H1 (cell line): ENCODE measurements around the gene BRD4. TPM values are rescaled to one million over a fixed set of nuclear protein-coding genes. Genes with fewer than 3 reads are reported as not detected.
A peak's percentile ranks its signal among the peaks of the same experiment; 100 is the strongest.

ENCODE experiments used
- CTCF ChIA-PET: fragments of 300-600 bp; sonication (Branson Sonifier 250); formaldehyde crosslinking; loops from one replicate; lab custom pipeline; 2021; ENCODE audit not compliant: partially characterized antibody; lab: Charles Lee
- POLR2A ChIA-PET: fragments of 300-600 bp; sonication (Branson Sonifier 250); formaldehyde crosslinking; loops from one replicate; lab custom pipeline; 2021; ENCODE audit warnings: inconsistent platforms; ENCODE audit not compliant: partially characterized antibody; lab: Charles Lee
- DNase-seq, 2 experiments: peaks; one replicate each; pipeline versions ENCODE4 v3.0.0 to v3.0.0-alpha.2; 2010 to 2022; ENCODE audit warnings: low spot score in 2 of 2, low read depth in 1 of 2, mixed read lengths in 1 of 2
- FAIRE-seq: peaks from 2 replicates; lab custom pipeline; 2011; peaks lifted over from hg19 to GRCh38; lab: Jason Lieb, UNC
- H2AFZ ChIP-seq: 2 replicates; pipeline ENCODE4 v1.8.1; 2012; ENCODE audit warnings: low read length, inconsistent platforms
- H2AK5ac ChIP-seq: 2 replicates; pipeline ENCODE4 v1.6.1; 2013; ENCODE audit warnings: low read depth, low read length
- H2BK120ac ChIP-seq: replicated peaks from 2 replicates; pipeline ENCODE3; 2013; ENCODE audit warnings: low read depth, low read length, inconsistent platforms
- H2BK12ac ChIP-seq: 2 replicates; pipeline ENCODE4 v1.6.1; 2013; ENCODE audit warnings: low read depth, low read length
- H2BK15ac ChIP-seq: 2 replicates; pipeline ENCODE4 v1.6.1; 2013; ENCODE audit warnings: low read length
- H2BK20ac ChIP-seq: 2 replicates; pipeline ENCODE4 v1.6.1; 2013; ENCODE audit warnings: low read length
- H2BK5ac ChIP-seq: 2 replicates; pipeline ENCODE4 v1.6.1; 2013; ENCODE audit warnings: low read depth, low read length
- H3K14ac ChIP-seq: 2 replicates; pipeline ENCODE4 v1.6.1; 2013; ENCODE audit warnings: inconsistent platforms; ENCODE audit not compliant: insufficient read length
- H3K18ac ChIP-seq: 2 replicates; pipeline ENCODE4 v1.6.1; 2013; ENCODE audit warnings: low read length; ENCODE audit errors: extremely low read depth
- H3K23ac ChIP-seq: 2 replicates; pipeline ENCODE4 v1.6.1; 2013; ENCODE audit warnings: inconsistent platforms; ENCODE audit not compliant: insufficient read length
- H3K23me2 ChIP-seq: 2 replicates; pipeline ENCODE4 v1.6.1; 2013; ENCODE audit warnings: low read depth, low read length
- H3K27ac ChIP-seq: 2 replicates; pipeline ENCODE4 v1.6.1; 2011; ENCODE audit warnings: low read depth, low read length, inconsistent platforms
- H3K27me3 ChIP-seq, 4 experiments: replicated peaks in 1 of 4; 1 replicate in 1 of 4; 2 replicates in 3 of 4; pipeline versions ENCODE4 v1.6.1 to v1.8.1; 2011 to 2013; ENCODE audit warnings: low read length in 3 of 4, mild to moderate bottlenecking in 3 of 4, inconsistent platforms in 2 of 4, mixed read lengths in 2 of 4, moderate library complexity in 1 of 4; ENCODE audit not compliant: control insufficient read depth in 3 of 4, insufficient read depth in 3 of 4; ENCODE audit errors: extremely low read depth in 1 of 4
- H3K36me3 ChIP-seq, 4 experiments: 2 replicates each; pipeline versions ENCODE4 v1.6.1 to v1.8.1; 2011 to 2013; ENCODE audit warnings: mild to moderate bottlenecking in 4 of 4, low read length in 3 of 4, moderate library complexity in 2 of 4, control low read depth in 1 of 4, inconsistent platforms in 1 of 4; ENCODE audit not compliant: insufficient read depth in 4 of 4, control insufficient read depth in 2 of 4
- H3K4ac ChIP-seq: replicated peaks from 2 replicates; pipeline ENCODE3; 2013; ENCODE audit warnings: low read length, low read depth, mixed read lengths, inconsistent platforms; ENCODE audit not compliant: insufficient read length
- H3K4me1 ChIP-seq, 4 experiments: replicated peaks in 1 of 4; 1 replicate in 1 of 4; 2 replicates in 3 of 4; pipeline versions ENCODE4 v1.6.1 to v1.8.1; 2011 to 2013; ENCODE audit warnings: low read length in 3 of 4, inconsistent platforms in 2 of 4, mixed read lengths in 1 of 4; ENCODE audit not compliant: insufficient read depth in 4 of 4, control insufficient read depth in 3 of 4
- H3K4me2 ChIP-seq, 2 experiments: 2 replicates each; pipeline versions ENCODE4 v1.6.1 to v1.8.1; 2011 to 2013; ENCODE audit warnings: low read depth in 2 of 2, low read length in 2 of 2, control low read depth in 1 of 2, inconsistent platforms in 1 of 2, mild to moderate bottlenecking in 1 of 2; ENCODE audit not compliant: insufficient read depth in 1 of 2
- H3K4me3 ChIP-seq, 4 experiments: fragments of 200-600, 300-600 bp in 1 of 4; sonication (generic), shearing (Covaris generic), sonication (Bioruptor Twin) in 1 of 4; 2 replicates each; pipeline versions ENCODE4 v1.5.1 to v1.8.1; 2011 to 2016; ENCODE audit warnings: low read length in 4 of 4, low read depth in 3 of 4, control low read depth in 2 of 4, inconsistent platforms in 2 of 4, mild to moderate bottlenecking in 2 of 4, mixed read lengths in 1 of 4, moderate library complexity in 1 of 4; ENCODE audit not compliant: insufficient read depth in 2 of 4; ENCODE audit errors: extremely low read depth in 1 of 4
- H3K56ac ChIP-seq: replicated peaks from 2 replicates; pipeline ENCODE3; 2013; ENCODE audit warnings: low read depth, mild to moderate bottlenecking, mixed read lengths, low read length, inconsistent platforms; ENCODE audit not compliant: insufficient read length
- H3K79me1 ChIP-seq: 2 replicates; pipeline ENCODE4 v1.6.1; 2013; ENCODE audit warnings: low read depth, low read length, control low read depth
- H3K79me2 ChIP-seq, 2 experiments: 2 replicates each; pipeline versions ENCODE4 v1.6.1 to v1.8.1; 2012 to 2013; ENCODE audit warnings: low read length in 2 of 2, mild to moderate bottlenecking in 2 of 2, inconsistent platforms in 1 of 2; ENCODE audit not compliant: insufficient read depth in 2 of 2, control insufficient read depth in 1 of 2
- H3K9ac ChIP-seq, 4 experiments: replicated peaks in 1 of 4; 1 replicate in 1 of 4; 2 replicates in 3 of 4; pipeline versions ENCODE4 v1.6.1 to v1.8.1; 2011 to 2013; ENCODE audit warnings: low read depth in 3 of 4, low read length in 3 of 4, control low read depth in 2 of 4, mild to moderate bottlenecking in 2 of 4, moderate library complexity in 2 of 4, inconsistent platforms in 1 of 4; ENCODE audit errors: extremely low read depth in 1 of 4
- H3K9me3 ChIP-seq, 2 experiments: 2 replicates each; pipeline versions ENCODE4 v1.6.1 to v1.8.1; 2012 to 2013; ENCODE audit warnings: mild to moderate bottlenecking in 2 of 2, moderate library complexity in 2 of 2, control low read depth in 1 of 2, inconsistent platforms in 1 of 2, low read depth in 1 of 2, low read length in 1 of 2, mixed read lengths in 1 of 2; ENCODE audit not compliant: insufficient read depth in 2 of 2
- H4K20me1 ChIP-seq, 2 experiments: replicated peaks in 1 of 2; 2 replicates each; pipeline versions ENCODE3 to v1.8.1; 2011 to 2013; ENCODE audit warnings: inconsistent platforms in 2 of 2, low read length in 2 of 2, mild to moderate bottlenecking in 1 of 2; ENCODE audit not compliant: insufficient read depth in 2 of 2, control insufficient read depth in 1 of 2
- H4K5ac ChIP-seq: 2 replicates; pipeline ENCODE4 v1.6.1; 2013; ENCODE audit warnings: low read length, low read depth, mixed read lengths, inconsistent platforms; ENCODE audit not compliant: insufficient read length
- H4K8ac ChIP-seq: 2 replicates; pipeline ENCODE4 v1.8.0; 2013; ENCODE audit warnings: mild to moderate bottlenecking, moderate library complexity, low read length, inconsistent platforms; ENCODE audit not compliant: insufficient read depth; ENCODE audit errors: extremely low read depth
- H4K91ac ChIP-seq: replicated peaks from 2 replicates; pipeline ENCODE3; 2013; ENCODE audit warnings: low read length, mixed read lengths, inconsistent platforms; ENCODE audit not compliant: insufficient read length
- RAD21 ChIP-seq, 2 experiments: IDR thresholded peaks in 1 of 2; conservative IDR thresholded peaks in 1 of 2; 2 replicates each; pipeline ENCODE4 v1.6.1; 2011; ENCODE audit warnings: low read depth in 2 of 2, low read length in 2 of 2, improper control_type of control experiment in 1 of 2, inconsistent platforms in 1 of 2, mild to moderate bottlenecking in 1 of 2, moderate library complexity in 1 of 2
- WGBS, 2 experiments: shearing (Covaris generic) in 1 of 2; methylation state at CpG; one replicate each; pipeline versions ENCODE4 v1.1.6 to v1.1.7; 2013 to 2015; ENCODE audit warnings: low lambda C conversion rate in 2 of 2, mixed read lengths in 2 of 2, inconsistent platforms in 1 of 2, low coverage in 1 of 2, missing lambda C conversion rate in 1 of 2; ENCODE audit not compliant: insufficient replicate concordance in 2 of 2, insufficient coverage in 1 of 2, insufficient read length in 1 of 2; ENCODE audit errors: extremely low coverage in 1 of 2, missing lambda C conversion rate in 1 of 2; 5-methylcytosine and 5-hydroxymethylcytosine counted together
- polyA plus RNA-seq, 7 experiments: library from polyadenylated mRNA; depleted of rRNA in 3 of 7; stranded (reverse) in 5 of 7; unstranded in 2 of 7; fragments of >200 nt in 5 of 7; fragments of 200-250 nt in 2 of 7; gene quantifications; 1 replicate in 5 of 7; 2 replicates in 1 of 7; 4 replicates in 1 of 7; pipeline versions ENCODE4 v1.2.1 to v1.2.3, GENCODE V29; 2011 to 2013; ENCODE audit warnings: missing spikeins in 2 of 7, mixed read lengths in 2 of 7
- total RNA-seq: library from RNA; stranded (reverse); fragmentation: NEBNext Ultra II Directional; extraction: Animal tissue kit (Norgen Biotek cat#: 25700); gene quantifications from 2 replicates; pipeline ENCODE4 v1.2.1, GENCODE V29; 2021
- TF ChIP-seq, protein P1 (sequence below): IDR thresholded peaks from 2 replicates; pipeline ENCODE4 v1.6.1; 2012; ENCODE audit warnings: inconsistent platforms

BRD4 gene
- total and polyA plus RNA-seq, 2 of the 8 experiments (the other 6 are each of a cell fraction or from before 2014, with no cell fraction given) = 14.1 to 146 TPM

GRCh38 chr19:15236886-15237285 lies 95.5 kb downstream of the BRD4 start:
- WGBS, 2 experiments = 94% methylated on average over 5 of the region's 9 CpGs; no CpG with 5 or more reads in 1 of the 2 experiments
- Histone ChIP-seq H3K4me1 (peaks cover 0 to 2% (median 0%) of the 10 kb centered on the region in 4 experiments; a peak in 2 of 7 replicates), H3K27ac (no peak overlapping the region), H3K23me2 (peaks cover 4% of the 10 kb centered on the region; the same call in 1 of the 2 replicates), H2AK5ac (no peak overlapping the region), H3K56ac (no peak overlapping the region), H3K9ac (no peak overlapping the region), H3K23ac (no peak overlapping the region), H2BK120ac (no peak overlapping the region), H3K27me3 (no peaks in the 10 kb centered on the region), H2BK5ac (no peak overlapping the region), H3K36me3 (peaks cover 22 to 40% (median 36%) of the 10 kb centered on the region in 4 experiments), H3K4me3 (no peak overlapping the region), H4K20me1 (peaks cover 2 to 24% of the 10 kb centered on the region in 2 experiments), H2BK12ac (no peak overlapping the region), H2AFZ (no peak overlapping the region), H3K79me1 (0 out of 2 replicates have a peak, but pooled peaks cover 2% of the 10 kb centered on the region), H3K9me3 (no peaks in the 10 kb centered on the region), H4K5ac (no peak overlapping the region), H2BK20ac (no peak overlapping the region), H3K4ac (no peak overlapping the region), H3K14ac (no peak overlapping the region), H3K4me2 (no peak overlapping the region), H3K18ac (no peak overlapping the region), H4K8ac (no peak overlapping the region), H3K79me2 (no peaks in the 10 kb centered on the region), H2BK15ac (no peak overlapping the region), H4K91ac (no peak overlapping the region)
- FAIRE-seq = no peak
- TF ChIP-seq, protein P1, sequence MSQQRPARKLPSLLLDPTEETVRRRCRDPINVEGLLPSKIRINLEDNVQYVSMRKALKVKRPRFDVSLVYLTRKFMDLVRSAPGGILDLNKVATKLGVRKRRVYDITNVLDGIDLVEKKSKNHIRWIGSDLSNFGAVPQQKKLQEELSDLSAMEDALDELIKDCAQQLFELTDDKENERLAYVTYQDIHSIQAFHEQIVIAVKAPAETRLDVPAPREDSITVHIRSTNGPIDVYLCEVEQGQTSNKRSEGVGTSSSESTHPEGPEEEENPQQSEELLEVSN = no peak
- peak in 1 of 2 experiments; percentile 14; a peak in 2 of 4 replicates for TF ChIP-seq RAD21 (IDR thresholded peaks at IDR 0.05 in 1 of 2, conservative IDR thresholded peaks at IDR 0.05 in 1 of 2; ENCODE audit: low read depth in 2 of 2, low read length in 2 of 2)
- DNase-seq = no peak
- POLR2A ChIA-PET = interaction anchor here (0.8 to 4.8 kb wide), 5 partner anchors 13 to 189 kb away, joined by 3 to 25 read pairs (median 3); no protein-coding TSS in a partner anchor
- CTCF ChIA-PET = interaction anchor here (0.7 to 8.9 kb wide), 3 partner anchors 15 to 116 kb away, joined by 3 to 81 read pairs (median 3); no protein-coding TSS in a partner anchor
